Measurements from ENCODE around the gene RAB41.
"Not testable (repeated sequence)": the region's sequence is repeated elsewhere in the genome, so short reads cannot be mapped to it uniquely, and the experiment has no call there.

Gene RAB41

DNA sequence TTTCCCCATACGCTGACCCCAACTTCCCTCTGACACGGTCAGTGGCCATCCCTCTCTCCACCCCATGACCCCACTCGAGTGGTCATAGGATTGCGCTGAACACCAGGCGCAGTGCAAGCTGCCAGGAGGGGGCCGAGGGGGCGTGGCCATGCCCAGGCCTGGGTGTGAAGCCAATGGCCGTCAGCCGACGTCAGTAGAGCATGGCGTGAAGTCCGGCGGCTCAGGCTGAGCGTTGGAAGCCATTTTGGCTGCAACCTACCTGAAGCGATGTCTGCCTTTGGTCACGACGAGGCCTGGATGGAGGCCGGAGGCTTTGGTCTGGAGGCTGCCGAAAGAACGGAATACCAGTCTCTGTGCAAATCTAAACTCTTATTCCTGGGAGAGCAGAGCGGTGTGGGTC lies at the start of gene RAB41:
TSS of gene RAB41 (plus strand) at position 222 of the 400 bp plus-strand sequence. CDS start at position 268, 46 bp downstream.
- TF ChIP-seq ZFX (IDR thresholded peaks at IDR 0.05) = no peak
- TF ChIP-seq, protein P1, sequence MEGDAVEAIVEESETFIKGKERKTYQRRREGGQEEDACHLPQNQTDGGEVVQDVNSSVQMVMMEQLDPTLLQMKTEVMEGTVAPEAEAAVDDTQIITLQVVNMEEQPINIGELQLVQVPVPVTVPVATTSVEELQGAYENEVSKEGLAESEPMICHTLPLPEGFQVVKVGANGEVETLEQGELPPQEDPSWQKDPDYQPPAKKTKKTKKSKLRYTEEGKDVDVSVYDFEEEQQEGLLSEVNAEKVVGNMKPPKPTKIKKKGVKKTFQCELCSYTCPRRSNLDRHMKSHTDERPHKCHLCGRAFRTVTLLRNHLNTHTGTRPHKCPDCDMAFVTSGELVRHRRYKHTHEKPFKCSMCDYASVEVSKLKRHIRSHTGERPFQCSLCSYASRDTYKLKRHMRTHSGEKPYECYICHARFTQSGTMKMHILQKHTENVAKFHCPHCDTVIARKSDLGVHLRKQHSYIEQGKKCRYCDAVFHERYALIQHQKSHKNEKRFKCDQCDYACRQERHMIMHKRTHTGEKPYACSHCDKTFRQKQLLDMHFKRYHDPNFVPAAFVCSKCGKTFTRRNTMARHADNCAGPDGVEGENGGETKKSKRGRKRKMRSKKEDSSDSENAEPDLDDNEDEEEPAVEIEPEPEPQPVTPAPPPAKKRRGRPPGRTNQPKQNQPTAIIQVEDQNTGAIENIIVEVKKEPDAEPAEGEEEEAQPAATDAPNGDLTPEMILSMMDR (conservative IDR thresholded peaks at IDR 0.05) = no peak
- H3K27ac ChIP-seq = no peak within 1 kb of the TSS

DNA sequence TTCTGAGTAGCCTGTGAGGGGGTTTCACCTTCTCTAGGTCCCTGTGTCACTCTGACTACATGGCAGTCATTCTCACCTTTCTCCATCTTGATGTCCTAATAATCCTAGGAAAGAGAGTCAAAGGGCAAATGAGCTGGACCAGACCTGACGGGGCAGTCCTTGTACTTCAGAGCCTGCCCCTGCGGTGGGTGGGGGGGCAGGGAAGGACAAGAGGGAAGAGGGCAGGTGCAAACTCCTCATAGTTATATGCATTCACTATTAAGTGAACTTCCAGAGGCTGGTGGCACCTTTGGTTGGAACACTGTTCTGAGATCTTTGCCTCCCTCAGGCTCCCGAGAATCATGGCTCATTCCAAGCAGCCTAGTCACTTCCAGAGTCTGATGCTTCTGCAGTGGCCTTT lies 47.6 kb upstream of the RAB41 start, which contains the start of gene AWAT1:
TSS of gene AWAT1 (plus strand) at position 301 of the 400 bp plus-strand sequence. CDS start at position 342, 41 bp downstream.
- no peak within 1 kb of the TSS for H3K27ac ChIP-seq
- TF ChIP-seq, protein P1 (conservative IDR thresholded peaks at IDR 0.05) = no peak
- no peak for TF ChIP-seq ZFX (IDR thresholded peaks at IDR 0.05)

DNA sequence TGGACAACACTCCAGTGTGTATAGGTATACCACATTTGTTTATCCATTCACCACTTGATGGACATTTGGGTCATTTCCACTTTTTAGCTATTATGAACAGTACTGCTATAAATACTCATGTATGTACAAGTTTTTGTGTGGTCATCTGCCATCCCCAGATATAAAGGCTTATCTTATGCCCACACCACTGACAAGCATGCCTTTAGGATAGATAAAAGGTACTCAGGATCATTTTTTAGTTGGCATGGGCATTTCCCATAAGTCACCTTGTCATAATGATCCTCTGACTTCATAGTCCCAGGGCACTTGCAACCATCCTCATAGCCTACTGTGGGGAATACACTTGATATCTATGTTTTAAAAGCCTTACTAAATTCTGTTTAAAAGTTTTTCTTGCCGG lies 41.2 kb upstream of the RAB41 start:
- H3K27ac ChIP-seq = no peak overlapping the region
- no peak for TF ChIP-seq ZFX (IDR thresholded peaks at IDR 0.05)
- TF ChIP-seq, protein P1 (conservative IDR thresholded peaks at IDR 0.05) = no peak

DNA sequence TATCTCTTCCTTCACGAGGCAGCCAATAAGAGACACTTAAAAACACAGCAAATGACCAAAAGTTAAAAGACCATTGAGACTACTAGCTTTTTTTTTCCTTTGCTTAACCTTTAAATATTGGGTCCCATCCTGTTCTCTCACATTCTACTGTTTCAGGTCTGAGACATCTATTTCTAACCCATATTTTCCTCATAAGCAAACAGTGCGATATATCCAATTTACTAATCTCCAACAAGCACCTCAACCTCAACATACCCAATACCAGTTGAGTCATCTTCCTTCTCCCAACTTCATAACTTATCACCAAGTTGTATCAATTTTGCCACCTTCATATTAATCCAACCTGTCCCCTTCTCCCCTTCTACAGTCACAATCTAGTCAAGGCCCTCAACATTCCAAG lies 40.5 kb upstream of the RAB41 start:
- no peak overlapping the region for H3K27ac ChIP-seq
- TF ChIP-seq, protein P1 (conservative IDR thresholded peaks at IDR 0.05) = no peak
- no peak for TF ChIP-seq ZFX (IDR thresholded peaks at IDR 0.05)

DNA sequence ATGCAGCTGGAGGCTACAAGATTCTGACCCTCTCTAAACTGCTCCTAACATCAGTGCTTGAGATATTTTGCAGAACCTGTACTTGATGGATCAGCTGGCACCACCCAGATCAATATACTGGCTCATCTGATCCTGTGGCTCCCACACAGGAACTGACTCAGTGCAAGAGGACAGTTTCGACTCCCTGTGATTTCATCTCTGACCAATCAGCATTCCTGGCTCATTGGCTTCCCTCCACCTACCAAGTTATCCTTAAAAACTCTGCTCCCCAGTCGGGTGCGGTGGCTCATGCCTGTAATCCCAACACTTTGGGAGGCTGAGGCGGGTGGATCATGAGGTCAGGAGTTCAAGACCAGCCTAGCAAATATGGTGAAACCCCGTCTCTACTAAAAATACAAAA lies 38.4 kb upstream of the RAB41 start:
- not testable (repeated sequence) for H3K27ac ChIP-seq

DNA sequence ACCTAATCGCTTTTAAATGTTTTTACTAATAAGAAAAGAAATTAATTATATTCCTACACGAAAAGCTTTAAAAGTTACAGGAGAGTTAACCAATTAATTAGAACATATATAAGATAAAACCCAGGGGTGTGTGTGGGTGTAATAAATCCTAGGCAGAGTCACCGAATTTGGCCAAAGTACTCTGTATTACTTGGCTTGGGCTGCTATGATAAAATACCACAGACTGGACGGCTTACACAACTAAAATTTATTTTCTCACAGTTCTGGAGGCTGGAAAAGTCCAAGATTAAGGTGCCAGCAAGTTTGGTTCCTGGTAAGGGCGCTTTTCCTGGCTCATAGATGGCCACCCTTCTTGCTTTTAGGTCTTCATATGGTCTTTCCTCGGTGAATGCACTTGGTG lies 37.1 kb upstream of the RAB41 start:
- TF ChIP-seq, protein P1 (conservative IDR thresholded peaks at IDR 0.05) = no peak
- no peak for TF ChIP-seq ZFX (IDR thresholded peaks at IDR 0.05)
- no peak overlapping the region for H3K27ac ChIP-seq

DNA sequence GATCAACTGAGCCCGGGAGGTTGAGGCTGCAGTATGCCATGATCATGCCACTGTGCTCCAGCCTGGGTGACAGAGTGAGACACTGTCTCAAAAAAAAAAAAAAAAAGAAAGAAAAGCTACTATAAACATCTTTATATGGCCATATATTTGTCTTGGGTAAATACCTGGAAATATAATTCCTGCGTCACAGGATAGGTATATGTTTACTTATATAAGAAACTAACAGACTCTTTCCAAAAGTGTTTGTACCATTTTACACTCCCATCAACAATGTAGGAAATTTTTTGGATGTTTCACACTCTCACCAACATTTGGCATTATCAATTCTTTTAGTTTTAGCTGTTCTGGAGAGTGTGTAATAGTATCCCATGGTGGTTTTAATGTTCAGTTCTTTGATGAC lies 34.7 kb upstream of the RAB41 start:
- TF ChIP-seq ZFX (IDR thresholded peaks at IDR 0.05) = no peak
- peak overlapping the region; percentile 56; the same call in 1 of the 2 replicates for H3K27ac ChIP-seq

DNA sequence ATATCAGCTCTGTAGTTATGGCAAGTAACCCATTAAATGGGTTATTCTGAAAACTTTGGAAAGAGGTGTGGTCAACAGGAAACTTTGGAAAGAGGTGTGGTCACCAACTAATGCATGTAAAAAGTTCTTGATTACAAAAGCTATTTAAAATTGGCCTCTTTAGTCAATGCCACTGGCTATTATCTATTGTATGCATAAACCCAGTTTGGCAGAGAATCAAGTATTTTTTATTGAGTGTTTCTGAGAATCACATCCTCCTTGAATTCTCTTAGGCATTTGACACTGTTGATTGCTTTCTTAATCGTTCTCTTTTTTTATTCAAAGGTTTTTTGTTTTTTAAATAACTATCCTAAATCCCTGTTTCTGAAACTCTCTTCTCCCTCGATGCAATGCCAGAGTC lies 29.5 kb upstream of the RAB41 start:
- no peak for TF ChIP-seq ZFX (IDR thresholded peaks at IDR 0.05)
- TF ChIP-seq, protein P1 (conservative IDR thresholded peaks at IDR 0.05) = no peak
- H3K27ac ChIP-seq = no peak overlapping the region

All from C4-2B (cell line).